HG02642 (cell line): Measurements from ENCODE around the gene ALKBH5.

Experiments used
- ATAC-seq: cut with Tn5 transposase; IDR thresholded peaks from one replicate; pipeline ENCODE4 v1.9.1; 2021; ENCODE audit warnings: mild to moderate bottlenecking; ENCODE audit not compliant: unreplicated experiment, poor library complexity

The ALKBH5 gene

GRCh38 chr17:18184143-18185031 lies 759 bp downstream of the ALKBH5 start:
- peak; percentile 18 for ATAC-seq

- no peak for ATAC-seq
Measured at GRCh38 chr17:18185391-18185790, 1.8 kb downstream of the ALKBH5 start.

GRCh38 chr17:18185832-18186626 lies 2.4 kb downstream of the ALKBH5 start:
- no peak for ATAC-seq

GRCh38 chr17:18186627-18186982 lies 3.0 kb downstream of the ALKBH5 start:
- no peak for ATAC-seq

- ATAC-seq = no peak
Measured at GRCh38 chr17:18187226-18187625, 3.6 kb downstream of the ALKBH5 start.

- no peak for ATAC-seq
Measured at GRCh38 chr17:18187821-18188761, 4.5 kb downstream of the ALKBH5 start.

GRCh38 chr17:18190628-18191235 lies 7.1 kb downstream of the ALKBH5 start:
- ATAC-seq = no peak

GRCh38 chr17:18191236-18191667 lies 7.6 kb downstream of the ALKBH5 start:
- ATAC-seq = no peak

- ATAC-seq = no peak
Measured at GRCh38 chr17:18191967-18192366, 8.3 kb downstream of the ALKBH5 start.

- ATAC-seq = no peak
Measured at GRCh38 chr17:18194394-18194793, 10.8 kb downstream of the ALKBH5 start.

GRCh38 chr17:18194804-18195203 lies 11.2 kb downstream of the ALKBH5 start:
- no peak for ATAC-seq

- no peak for ATAC-seq
Measured at GRCh38 chr17:18195246-18195645, 11.6 kb downstream of the ALKBH5 start.

GRCh38 chr17:18197535-18198194 lies 14.0 kb downstream of the ALKBH5 start:
- no peak for ATAC-seq

- ATAC-seq = no peak
Measured at GRCh38 chr17:18198530-18198929, 14.9 kb downstream of the ALKBH5 start.

GRCh38 chr17:18201108-18201507 lies 17.5 kb downstream of the ALKBH5 start:
- no peak for ATAC-seq

- ATAC-seq = no peak
Measured at GRCh38 chr17:18203308-18203707, 19.7 kb downstream of the ALKBH5 start.

GRCh38 chr17:18205861-18206260 lies 22.2 kb downstream of the ALKBH5 start:
- no peak for ATAC-seq

GRCh38 chr17:18206962-18207361 lies 23.3 kb downstream of the ALKBH5 start:
- ATAC-seq = no peak

- ATAC-seq = no peak
Measured at GRCh38 chr17:18208092-18208491, 24.5 kb downstream of the ALKBH5 start.
